Astrocyte of the spinal cord (primary cell): ENCODE results near the gene TMEM11.

ENCODE experiments used
- DNase-seq: peaks from one replicate; pipeline ENCODE4 v3.0.0; 2011; ENCODE audit warnings: low read depth, low spot score
- H3K4me3 ChIP-seq: 2 replicates; pipeline ENCODE4 v1.5.1; 2011; ENCODE audit warnings: low read depth, mild to moderate bottlenecking, low read length, moderate library complexity
- in situ Hi-C: cut with HindIII; loops from 2 replicates; pipeline ENCODE4 v1.10.0; 2017; ENCODE audit warnings: low sequenced_read_pairs
- TF ChIP-seq, protein P1 (sequence below): IDR thresholded peaks from 2 replicates; pipeline ENCODE4 v1.5.1; 2012; ENCODE audit warnings: low read depth, mild to moderate bottlenecking, low read length, inconsistent platforms

Gene TMEM11

DNA sequence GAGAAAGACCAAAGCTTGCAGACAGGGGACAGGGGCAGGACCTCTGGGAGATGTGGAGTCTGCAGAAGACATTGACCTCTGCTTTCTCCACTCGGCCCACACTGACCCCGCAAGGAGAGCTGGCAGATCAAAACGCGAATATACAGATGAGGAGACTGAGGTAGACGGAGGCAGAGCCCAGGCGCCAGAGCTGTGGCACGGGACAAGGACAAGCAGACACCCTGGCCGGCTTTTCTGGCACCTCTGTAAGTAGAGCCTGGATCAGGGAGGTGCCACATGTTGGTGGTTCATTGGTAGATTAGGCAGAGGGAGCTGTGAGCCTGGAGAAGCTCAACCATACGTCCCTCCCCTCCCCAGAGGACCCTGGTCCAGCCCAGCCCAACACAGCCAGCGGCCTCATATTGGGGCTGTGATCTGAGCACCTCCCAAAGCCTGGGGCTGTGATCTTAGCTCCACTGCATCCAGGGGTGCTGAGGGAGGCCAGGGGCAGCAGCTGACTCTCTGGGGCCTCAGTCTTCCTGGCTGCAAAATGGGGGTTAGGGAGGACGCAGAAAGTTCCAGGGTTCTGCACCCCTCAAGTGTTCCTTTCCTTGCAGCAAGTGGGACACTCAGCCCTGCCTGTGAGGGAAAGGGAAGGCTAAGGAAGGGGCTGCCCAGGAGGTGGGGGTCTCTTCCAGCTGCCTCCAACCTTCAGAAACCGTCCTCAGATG, 35.3 kb upstream of the TMEM11 start:
- in situ Hi-C loops = no loop called here
- no peak for DNase-seq
- TF ChIP-seq, protein P1, sequence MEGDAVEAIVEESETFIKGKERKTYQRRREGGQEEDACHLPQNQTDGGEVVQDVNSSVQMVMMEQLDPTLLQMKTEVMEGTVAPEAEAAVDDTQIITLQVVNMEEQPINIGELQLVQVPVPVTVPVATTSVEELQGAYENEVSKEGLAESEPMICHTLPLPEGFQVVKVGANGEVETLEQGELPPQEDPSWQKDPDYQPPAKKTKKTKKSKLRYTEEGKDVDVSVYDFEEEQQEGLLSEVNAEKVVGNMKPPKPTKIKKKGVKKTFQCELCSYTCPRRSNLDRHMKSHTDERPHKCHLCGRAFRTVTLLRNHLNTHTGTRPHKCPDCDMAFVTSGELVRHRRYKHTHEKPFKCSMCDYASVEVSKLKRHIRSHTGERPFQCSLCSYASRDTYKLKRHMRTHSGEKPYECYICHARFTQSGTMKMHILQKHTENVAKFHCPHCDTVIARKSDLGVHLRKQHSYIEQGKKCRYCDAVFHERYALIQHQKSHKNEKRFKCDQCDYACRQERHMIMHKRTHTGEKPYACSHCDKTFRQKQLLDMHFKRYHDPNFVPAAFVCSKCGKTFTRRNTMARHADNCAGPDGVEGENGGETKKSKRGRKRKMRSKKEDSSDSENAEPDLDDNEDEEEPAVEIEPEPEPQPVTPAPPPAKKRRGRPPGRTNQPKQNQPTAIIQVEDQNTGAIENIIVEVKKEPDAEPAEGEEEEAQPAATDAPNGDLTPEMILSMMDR = no peak
- no peak overlapping the region for H3K4me3 ChIP-seq

- in situ Hi-C loops = no loop called here
- DNase-seq = no peak
- TF ChIP-seq, protein P1 = no peak
- H3K4me3 ChIP-seq = no peak overlapping the region
These were observed 34.5 kb upstream of the TMEM11 start for GRCh38 chr17:21248500-21248899.

DNA sequence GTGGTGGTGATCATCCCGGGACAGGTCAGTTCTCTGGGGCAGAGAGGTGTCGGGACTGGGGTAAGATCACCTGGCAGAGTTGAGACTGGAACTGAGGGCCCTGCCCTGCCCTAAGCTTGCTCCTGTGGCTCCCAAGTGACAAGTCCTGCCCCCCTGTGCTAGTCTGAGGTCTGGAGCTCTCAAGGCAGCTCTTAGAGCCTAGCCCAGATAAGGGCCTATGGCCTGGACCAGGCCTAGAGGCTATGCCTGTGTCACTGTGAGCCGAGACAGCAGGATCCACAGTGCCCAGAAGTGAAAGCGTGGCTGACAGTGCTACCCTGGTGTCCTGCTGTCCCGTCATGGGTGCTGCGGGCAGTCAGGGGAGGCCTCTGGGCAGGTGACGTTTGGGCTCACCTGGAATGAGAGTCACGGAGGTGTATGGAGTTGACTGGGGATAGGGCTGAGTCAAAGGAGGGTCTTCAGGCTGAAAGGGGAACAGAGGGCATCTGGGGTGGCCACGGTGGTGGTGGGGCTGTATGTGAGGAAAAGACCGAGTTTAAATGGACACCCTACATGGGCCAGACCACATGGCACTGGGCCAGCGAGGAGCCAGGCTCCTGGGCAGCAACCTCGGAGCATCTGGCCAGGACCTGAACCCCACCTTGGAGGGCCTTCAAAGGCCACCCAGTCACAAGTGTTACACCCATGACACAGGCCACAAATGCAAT, 33.7 kb upstream of the TMEM11 start:
- no peak for DNase-seq
- in situ Hi-C loops = no loop called here
- H3K4me3 ChIP-seq = no peak overlapping the region
- TF ChIP-seq, protein P1 = no peak

DNA sequence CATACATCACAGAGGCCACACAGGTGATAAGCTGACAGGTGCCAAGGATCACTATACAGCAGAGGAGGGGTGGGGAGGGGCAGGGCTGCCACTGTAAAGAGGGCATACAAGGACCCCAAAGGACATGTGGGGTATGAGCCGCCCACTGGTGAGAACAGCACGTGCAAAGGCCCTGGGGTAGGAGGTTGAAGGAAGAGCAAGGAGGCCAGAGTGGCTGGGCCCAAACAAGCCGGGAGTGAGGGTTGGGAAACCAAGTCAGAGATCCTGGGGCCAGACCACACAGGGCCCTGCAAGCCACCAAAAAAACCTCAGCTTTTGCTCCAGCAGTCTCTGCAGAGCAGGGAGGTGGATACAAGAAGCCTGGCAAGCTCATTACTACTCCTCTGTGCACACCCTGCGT, 32.7 kb upstream of the TMEM11 start:
- DNase-seq = no peak
- no peak overlapping the region for H3K4me3 ChIP-seq
- TF ChIP-seq, protein P1 = no peak
- in situ Hi-C loops = no loop called here

DNA sequence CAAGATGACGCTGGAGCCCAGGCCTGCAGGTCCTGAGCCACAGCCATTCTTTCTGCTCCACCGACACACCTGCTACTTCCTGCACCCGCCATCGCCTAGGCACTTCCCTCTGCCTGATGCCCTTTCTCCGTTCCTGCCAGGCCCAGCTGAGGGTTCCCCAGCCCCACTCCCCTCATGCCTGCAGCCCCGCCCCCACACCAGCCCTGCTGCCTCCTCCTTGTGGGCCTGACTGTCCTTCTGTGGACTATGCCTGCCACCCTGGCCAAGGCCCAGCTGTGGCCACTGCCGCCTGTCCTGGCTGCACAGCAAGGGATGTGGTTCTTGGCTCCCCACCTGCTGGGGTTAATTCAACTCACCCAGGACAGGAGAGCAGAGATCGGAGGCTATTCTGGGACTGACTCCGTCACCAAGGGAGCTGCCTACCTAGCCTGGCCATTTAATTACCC, 31.7 kb upstream of the TMEM11 start:
- no peak overlapping the region for H3K4me3 ChIP-seq
- in situ Hi-C loops = no loop called here
- TF ChIP-seq, protein P1 = no peak
- no peak for DNase-seq

GRCh38 chr17:21243516-21244303, 29.7 kb upstream of the TMEM11 start:
- no peak overlapping the region for H3K4me3 ChIP-seq
- TF ChIP-seq, protein P1 = no peak
- in situ Hi-C loops = no loop called here
- DNase-seq = no peak
